Testis (tissue), 2 donors: ENCODE results near the gene SETD1B.

Source experiments
- CTCF ChIP-seq, 3 experiments: fragments of 450-650 bp in 2 of 3; fragments of 200-600 bp in 1 of 3; sonication (generic) in 1 of 3; IDR thresholded peaks; one replicate each; pipeline ENCODE4 v1.5.1; 2016 to 2019; ENCODE audit warnings: antibody characterized with exemption in 3 of 3, mild to moderate bottlenecking in 2 of 3, moderate library complexity in 1 of 3
- POLR2A ChIP-seq: fragments of 450-650 bp; IDR thresholded peaks from one replicate; pipeline ENCODE4 v1.6.1; 2017; ENCODE audit warnings: antibody characterized with exemption, mild to moderate bottlenecking, moderate library complexity

DNA sequence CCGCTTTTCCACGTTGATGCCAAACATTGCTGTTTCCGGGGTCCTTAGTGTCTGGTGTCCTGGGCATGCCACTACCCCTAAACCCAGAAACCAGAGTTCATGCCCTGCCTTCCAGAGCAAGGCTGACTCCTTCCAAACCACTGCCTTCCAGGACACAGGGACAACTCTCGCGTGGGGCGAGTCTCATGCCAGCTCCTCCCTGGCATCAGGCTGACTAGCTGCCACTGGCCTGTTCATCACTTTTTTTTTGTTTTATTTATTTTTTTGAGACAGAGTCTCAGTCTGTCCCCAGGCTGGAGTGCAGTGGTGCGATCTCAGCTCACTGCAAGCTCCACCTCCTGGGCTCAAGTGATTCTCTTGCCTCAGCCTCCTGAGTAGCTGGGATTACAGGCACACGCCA is 4.8 kb downstream of the SETD1B start:
- TF ChIP-seq CTCF (IDR thresholded peaks at IDR 0.05) (no peak), POLR2A (no peak)
